ENCODE measurements around the gene PCDHGA3. TPM values are rescaled to one million over a fixed set of nuclear protein-coding genes. Genes with fewer than 3 reads are reported as not detected.
"Not testable (repeated sequence)": the region's sequence is repeated elsewhere in the genome, so short reads cannot be mapped to it uniquely, and the experiment has no call there.

Gene PCDHGA3
- total RNA-seq, 1 donor: 0.54 TPM

- not testable (repeated sequence) for DNase-seq (ENCODE audit: low read depth in 2 of 3, low spot score in 2 of 3)
Measured at GRCh38 chr5:141375444-141376155, 32.0 kb downstream of the PCDHGA3 start.

GRCh38 chr5:141382469-141383294 is 39.1 kb downstream of the PCDHGA3 start, which contains the start of gene PCDHGA7:
PCDHGA7 (plus strand) TSS chr5:141382742; CDS start chr5:141382900, 158 bp downstream.
- peak in 1 of 3 donors; percentile 11 for DNase-seq (ENCODE audit: low read depth in 2 of 3, low spot score in 2 of 3)

GRCh38 chr5:141383345-141383744 is 39.7 kb downstream of the PCDHGA3 start:
- no peak for DNase-seq (ENCODE audit: low read depth in 2 of 3, low spot score in 2 of 3)

GRCh38 chr5:141384471-141385267 is 41.0 kb downstream of the PCDHGA3 start:
- no peak for DNase-seq (ENCODE audit: low read depth in 2 of 3, low spot score in 2 of 3)

GRCh38 chr5:141387557-141388311 is 44.1 kb downstream of the PCDHGA3 start, which contains the start of gene PCDHGB4:
PCDHGB4 (plus strand) TSS chr5:141387698; CDS start chr5:141387885, 187 bp downstream.
- peak in 1 of 3 donors; percentile 59 for DNase-seq (ENCODE audit: low read depth in 2 of 3, low spot score in 2 of 3)

- no peak for DNase-seq (ENCODE audit: low read depth in 2 of 3, low spot score in 2 of 3)
Measured at GRCh38 chr5:141388661-141389060, 45.0 kb downstream of the PCDHGA3 start.

- no peak for DNase-seq (ENCODE audit: low read depth in 2 of 3, low spot score in 2 of 3)
Measured at GRCh38 chr5:141389153-141390042, 45.8 kb downstream of the PCDHGA3 start.

GRCh38 chr5:141392429-141393198 is 49.0 kb downstream of the PCDHGA3 start, which contains the start of gene PCDHGA8:
PCDHGA8 (plus strand) TSS chr5:141392633; CDS start chr5:141392814, 181 bp downstream.
- DNase-seq (ENCODE audit: low read depth in 2 of 3, low spot score in 2 of 3): no peak

GRCh38 chr5:141393267-141393666 is 49.6 kb downstream of the PCDHGA3 start:
- no peak for DNase-seq (ENCODE audit: low read depth in 2 of 3, low spot score in 2 of 3)

- DNase-seq (ENCODE audit: low read depth in 2 of 3, low spot score in 2 of 3): not testable (repeated sequence)
Measured at GRCh38 chr5:141394401-141395187, 51.0 kb downstream of the PCDHGA3 start.

Other genes with a start within 250 kb of the PCDHGA3 start
- gene PCDHB2, start 249.2 kb upstream of the PCDHGA3 start, total RNA-seq: 0.27 TPM
- under 0.01 TPM for gene PCDHB3, start 243.4 kb upstream of the PCDHGA3 start, total RNA-seq
- under 0.01 TPM for gene PCDHB4, start 222.0 kb upstream of the PCDHGA3 start, total RNA-seq
- under 0.01 TPM for gene PCDHB5, start 208.6 kb upstream of the PCDHGA3 start, total RNA-seq
- gene PCDHB6, start 193.8 kb upstream of the PCDHGA3 start, total RNA-seq: not detected
- gene PCDHB7, start 171.2 kb upstream of the PCDHGA3 start, total RNA-seq: under 0.01 TPM
- gene PCDHB8, start 166.0 kb upstream of the PCDHGA3 start, total RNA-seq: not detected
- gene PCDHB16, start 161.4 kb upstream of the PCDHGA3 start, total RNA-seq: not detected
- not detected for gene PCDHB9, start 156.7 kb upstream of the PCDHGA3 start, total RNA-seq
- gene PCDHB10, start 151.5 kb upstream of the PCDHGA3 start, total RNA-seq: under 0.01 TPM
- gene PCDHB11, start 144.2 kb upstream of the PCDHGA3 start, total RNA-seq: 0.27 TPM
- gene PCDHB12, start 135.1 kb upstream of the PCDHGA3 start, total RNA-seq: not detected
- under 0.01 TPM for gene PCDHB13, start 129.9 kb upstream of the PCDHGA3 start, total RNA-seq
- under 0.01 TPM for gene PCDHB14, start 120.5 kb upstream of the PCDHGA3 start, total RNA-seq
- gene PCDHB15, start 98.4 kb upstream of the PCDHGA3 start, total RNA-seq: under 0.01 TPM
- gene SLC25A2, start 39.8 kb upstream of the PCDHGA3 start, total RNA-seq: 0.54 TPM
- 45.0 TPM for gene TAF7, start 23.0 kb upstream of the PCDHGA3 start, total RNA-seq
- gene PCDHGA1, start 13.3 kb upstream of the PCDHGA3 start, total RNA-seq: under 0.01 TPM
- 0.27 TPM for gene PCDHGA2, start 5.1 kb upstream of the PCDHGA3 start, total RNA-seq
- 0.27 TPM for gene PCDHGB1, start 6.3 kb downstream of the PCDHGA3 start, total RNA-seq
- gene PCDHGA4, start 11.2 kb downstream of the PCDHGA3 start, total RNA-seq: 0.81 TPM
- 2.4 TPM for gene PCDHGB2, start 16.2 kb downstream of the PCDHGA3 start, total RNA-seq
- 1.1 TPM for gene PCDHGA5, start 20.3 kb downstream of the PCDHGA3 start, total RNA-seq
- gene PCDHGB3, start 26.4 kb downstream of the PCDHGA3 start, total RNA-seq: 3.5 TPM
- gene PCDHGA6, start 30.1 kb downstream of the PCDHGA3 start, total RNA-seq: 1.9 TPM
- 0.81 TPM for gene PCDHGA7, start 38.9 kb downstream of the PCDHGA3 start, total RNA-seq
- gene PCDHGB4, start 43.9 kb downstream of the PCDHGA3 start, total RNA-seq: 1.6 TPM
- 0.54 TPM for gene PCDHGA8, start 48.8 kb downstream of the PCDHGA3 start, total RNA-seq
- 2.4 TPM for gene PCDHGB5, start 54.1 kb downstream of the PCDHGA3 start, total RNA-seq
- 1.1 TPM for gene PCDHGA9, start 58.9 kb downstream of the PCDHGA3 start, total RNA-seq
- gene PCDHGB6, start 64.2 kb downstream of the PCDHGA3 start, total RNA-seq: 0.81 TPM
- gene PCDHGA10, start 69.2 kb downstream of the PCDHGA3 start, total RNA-seq: 1.1 TPM
- gene PCDHGB7, start 73.8 kb downstream of the PCDHGA3 start, total RNA-seq: 2.2 TPM
- gene PCDHGA11, start 77.2 kb downstream of the PCDHGA3 start, total RNA-seq: 1.3 TPM
- 2.2 TPM for gene PCDHGA12, start 86.7 kb downstream of the PCDHGA3 start, total RNA-seq
- 1.1 TPM for gene PCDHGC3, start 132.1 kb downstream of the PCDHGA3 start, total RNA-seq
- gene PCDHGC4, start 141.2 kb downstream of the PCDHGA3 start, total RNA-seq: 0.54 TPM
- 0.27 TPM for gene PCDHGC5, start 145.3 kb downstream of the PCDHGA3 start, total RNA-seq